ENCODE data around the gene CACNA1S. TPM values are rescaled to one million over a fixed set of nuclear protein-coding genes. Genes with fewer than 3 reads are reported as not detected.

The CACNA1S gene
- total and polyA plus RNA-seq, 2 of the 8 experiments (the other 6 are each of a cell fraction or from before 2014, with no cell fraction given) = 0.06 TPM; not detected in 1

- ChIA-PET CTCF (ENCODE audit: partially characterized antibody) (interaction anchor here (0.6 to 23.5 kb wide), 14 partner anchors 9 to 993 kb away, joined by 3 to 532 read pairs (median 6); partner anchors contain the start of gene KIF21B), POLR2A (ENCODE audit: partially characterized antibody) (interaction anchor here (0.9 to 3.4 kb wide), 6 partner anchors 12 to 122 kb away, joined by 3 to 33 read pairs (median 4); no protein-coding TSS in a partner anchor)
- Histone ChIP-seq H3K18ac (ENCODE audit: extremely low read depth, low read length) (peak overlapping the region; percentile 17; the same call in 1 of the 2 replicates), H2BK120ac (replicated peaks; ENCODE audit: low read depth, low read length) (no peak overlapping the region), H2AK5ac (ENCODE audit: low read depth, low read length) (no peak overlapping the region), H3K23me2 (ENCODE audit: low read depth, low read length) (peaks cover 1% of the 10 kb centered on the region; the same call in 1 of the 2 replicates), H4K20me1 (replicated peaks in 1 of 2; ENCODE audit: control insufficient read depth in 1 of 2, insufficient read depth in 2 of 2, low read length in 2 of 2) (peaks cover 6 to 8% of the 10 kb centered on the region in 2 experiments), H2BK15ac (ENCODE audit: low read length) (no peak overlapping the region), H4K8ac (ENCODE audit: extremely low read depth, insufficient read depth, low read length) (peak overlapping the region; percentile 74), H4K91ac (replicated peaks; ENCODE audit: insufficient read length, low read length) (no peak overlapping the region), H2BK20ac (ENCODE audit: low read length) (no peak overlapping the region), H2BK12ac (ENCODE audit: low read depth, low read length) (no peak overlapping the region), H3K36me3 (ENCODE audit: control insufficient read depth in 2 of 4, insufficient read depth in 4 of 4, low read length in 3 of 4) (no peaks in the 10 kb centered on the region), H3K56ac (replicated peaks; ENCODE audit: insufficient read length, low read depth, low read length) (no peak overlapping the region), H3K23ac (ENCODE audit: insufficient read length) (no peak overlapping the region), H3K9me3 (ENCODE audit: insufficient read depth in 2 of 2, low read depth in 1 of 2, low read length in 1 of 2) (no peaks in the 10 kb centered on the region), H2BK5ac (ENCODE audit: low read depth, low read length) (peak overlapping the region; percentile 20; the same call in 1 of the 2 replicates), H2AFZ (ENCODE audit: low read length) (no peak overlapping the region), H4K5ac (ENCODE audit: insufficient read length, low read depth, low read length) (no peak overlapping the region), H3K4me3 (ENCODE audit: extremely low read depth in 1 of 4, insufficient read depth in 2 of 4, low read depth in 3 of 4, low read length in 4 of 4) (peak overlapping the region in 1 of 4 experiments; percentile 33; a peak in 2 of 8 replicates), H3K27me3 (replicated peaks in 1 of 4; ENCODE audit: control insufficient read depth in 3 of 4, extremely low read depth in 1 of 4, insufficient read depth in 3 of 4, low read length in 3 of 4) (no peaks in the 10 kb centered on the region), H3K27ac (ENCODE audit: low read depth, low read length) (0 out of 2 replicates have a peak overlapping the region, but pooled peaks have one; percentile 11), H3K4ac (replicated peaks; ENCODE audit: insufficient read length, low read depth, low read length) (no peak overlapping the region), H3K4me2 (ENCODE audit: insufficient read depth in 1 of 2, low read depth in 2 of 2, low read length in 2 of 2) (peak overlapping the region; percentile 54 to 61; a peak in 3 of 4 replicates), H3K79me1 (ENCODE audit: low read depth, low read length) (peaks cover 18% of the 10 kb centered on the region), H3K4me1 (replicated peaks in 1 of 4; ENCODE audit: control insufficient read depth in 3 of 4, insufficient read depth in 4 of 4, low read length in 3 of 4) (peaks cover 0 to 24% (median 15%) of the 10 kb centered on the region in 4 experiments; a peak in 6 of 7 replicates), H3K14ac (ENCODE audit: insufficient read length) (no peak overlapping the region), H3K9ac (replicated peaks in 1 of 4; ENCODE audit: extremely low read depth in 1 of 4, low read depth in 3 of 4, low read length in 3 of 4) (no peak overlapping the region), H3K79me2 (ENCODE audit: control insufficient read depth in 1 of 2, insufficient read depth in 2 of 2, low read length in 2 of 2) (peaks cover 0 to 22% of the 10 kb centered on the region in 2 experiments; a peak in 3 of 4 replicates)
- DNase-seq (ENCODE audit: low read depth in 1 of 2, low spot score in 2 of 2) = peak in 1 of 2 experiments; percentile 79
- 35% methylated on average over 27 of the region's 33 CpGs; no CpG with 5 or more reads in 1 of the 2 experiments for WGBS, 2 experiments (ENCODE audit: extremely low coverage in 1 of 2, insufficient coverage in 1 of 2, insufficient read length in 1 of 2, insufficient replicate concordance in 2 of 2, low coverage in 1 of 2, low lambda C conversion rate in 2 of 2, missing lambda C conversion rate in 1 of 2)
- no peak for FAIRE-seq
- TF ChIP-seq HDAC6 (IDR thresholded peaks at IDR 0.05; ENCODE audit: low read depth, low read length) (no peak), SP4 (IDR thresholded peaks at IDR 0.05; ENCODE audit: low read length) (no peak), SP2 (IDR thresholded peaks at IDR 0.05; ENCODE audit: low read length) (no peak), RNF2 (IDR thresholded peaks at IDR 0.05; ENCODE audit: borderline replicate concordance, low read depth, low read length, missing control alignments, poor library complexity, severe bottlenecking) (no peak), SIRT6 (IDR thresholded peaks at IDR 0.05; ENCODE audit: low read length) (no peak), PHF8 (conservative IDR thresholded peaks at IDR 0.05; ENCODE audit: low read depth, low read length) (no peak), RXRA (IDR thresholded peaks at IDR 0.05; ENCODE audit: insufficient read depth, low read depth, low read length) (no peak), SAP30 (IDR thresholded peaks at IDR 0.05; ENCODE audit: insufficient read depth, insufficient replicate concordance, low read length) (no peak), KDM1A (IDR thresholded peaks at IDR 0.05; ENCODE audit: borderline replicate concordance, low read length) (no peak), TAF1 (IDR thresholded peaks at IDR 0.05; ENCODE audit: low read depth, low read length) (0 out of 2 replicates have a peak, but pooled peaks have one; percentile 16), SIX5 (IDR thresholded peaks at IDR 0.05; ENCODE audit: low read depth, low read length) (no peak)
Observed at GRCh38 chr1:201013991-201014815, 98.0 kb downstream of the CACNA1S start.

Data from H1 (cell line).